H54 (cell line): ENCODE data around the gene ZNF83.

Source experiments
- DNase-seq: peaks from one replicate; pipeline ENCODE4 v3.0.0; 2011; ENCODE audit warnings: low spot score, mixed read lengths; ENCODE audit not compliant: insufficient read length
- FAIRE-seq: peaks from 3 replicates; lab custom pipeline; 2011; peaks lifted over from hg19 to GRCh38; lab: Jason Lieb, UNC
- POLR2A ChIP-seq: IDR thresholded peaks from 2 replicates; pipeline ENCODE4 v1.6.1; 2011; ENCODE audit warnings: low read depth, mild to moderate bottlenecking, low read length

ZNF83 gene

DNA sequence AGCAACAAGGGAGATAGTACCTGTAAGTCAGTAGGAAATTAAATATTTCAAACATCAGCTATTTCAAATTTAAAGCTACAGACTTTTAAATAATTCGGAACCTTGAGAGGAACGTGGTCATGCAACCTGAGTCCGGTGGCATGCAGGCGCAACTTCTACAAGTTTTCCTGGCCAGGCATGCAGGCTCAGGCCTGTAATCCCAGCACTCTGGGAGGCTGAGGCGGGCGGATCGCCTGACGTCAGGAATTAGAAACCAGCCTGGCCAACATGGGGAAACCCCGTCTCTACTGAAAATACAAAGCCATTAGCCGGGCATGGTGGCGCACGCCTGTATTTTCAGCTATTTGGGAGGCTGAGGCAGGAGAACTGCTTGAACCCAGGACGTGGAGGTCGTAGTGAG is 70.2 kb downstream of the ZNF83 start:
- FAIRE-seq: no peak
- no peak for DNase-seq
- no peak for TF ChIP-seq POLR2A

DNA sequence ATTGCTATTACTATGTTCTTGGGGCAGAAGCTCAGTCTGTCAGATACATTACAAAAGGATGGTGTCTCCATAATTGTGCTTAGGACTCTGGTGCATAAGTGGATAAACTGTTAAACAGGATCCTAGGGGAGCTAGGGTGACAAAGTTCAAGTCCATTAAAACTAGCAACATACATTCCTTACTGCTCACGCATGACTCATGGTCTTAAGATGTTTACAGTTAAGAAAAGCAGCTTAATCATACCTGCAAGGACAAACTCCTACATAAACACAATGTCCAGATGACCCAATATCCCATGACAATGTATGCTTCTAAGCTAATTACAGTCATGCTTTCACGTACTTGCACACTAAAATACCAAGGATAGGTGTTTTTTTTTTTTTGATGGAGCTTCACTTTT is 71.6 kb downstream of the ZNF83 start:
- TF ChIP-seq POLR2A: no peak
- FAIRE-seq (peak; percentile 95), DNase-seq (peak; percentile 39)

DNA sequence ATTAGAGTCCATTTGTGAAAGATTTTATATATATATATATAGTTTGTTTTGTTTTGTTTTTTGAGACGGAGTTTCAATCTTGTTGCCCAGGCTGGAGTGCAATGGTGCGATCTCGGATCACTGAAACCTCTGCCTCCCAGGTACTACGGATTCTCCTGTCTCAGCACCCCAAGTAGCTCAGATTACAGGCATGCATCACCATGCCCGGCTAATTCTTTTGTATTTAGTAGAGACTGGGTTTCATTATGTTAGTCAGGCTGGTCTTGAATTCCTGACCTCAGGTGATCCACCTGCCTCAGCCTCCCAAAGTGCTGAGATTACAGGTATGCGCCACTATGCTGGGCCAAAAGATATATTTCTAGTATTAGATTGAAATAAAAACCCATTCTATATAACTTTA is 72.0 kb downstream of the ZNF83 start:
- no peak for TF ChIP-seq POLR2A
- DNase-seq (no peak), FAIRE-seq (no peak)
